HG03571 (cell line): Measurements from ENCODE around the gene CACTIN.

Experiments
- ATAC-seq: cut with Tn5 transposase; IDR thresholded peaks from one replicate; pipeline ENCODE4 v1.9.1; 2021; ENCODE audit not compliant: unreplicated experiment

CACTIN gene

DNA sequence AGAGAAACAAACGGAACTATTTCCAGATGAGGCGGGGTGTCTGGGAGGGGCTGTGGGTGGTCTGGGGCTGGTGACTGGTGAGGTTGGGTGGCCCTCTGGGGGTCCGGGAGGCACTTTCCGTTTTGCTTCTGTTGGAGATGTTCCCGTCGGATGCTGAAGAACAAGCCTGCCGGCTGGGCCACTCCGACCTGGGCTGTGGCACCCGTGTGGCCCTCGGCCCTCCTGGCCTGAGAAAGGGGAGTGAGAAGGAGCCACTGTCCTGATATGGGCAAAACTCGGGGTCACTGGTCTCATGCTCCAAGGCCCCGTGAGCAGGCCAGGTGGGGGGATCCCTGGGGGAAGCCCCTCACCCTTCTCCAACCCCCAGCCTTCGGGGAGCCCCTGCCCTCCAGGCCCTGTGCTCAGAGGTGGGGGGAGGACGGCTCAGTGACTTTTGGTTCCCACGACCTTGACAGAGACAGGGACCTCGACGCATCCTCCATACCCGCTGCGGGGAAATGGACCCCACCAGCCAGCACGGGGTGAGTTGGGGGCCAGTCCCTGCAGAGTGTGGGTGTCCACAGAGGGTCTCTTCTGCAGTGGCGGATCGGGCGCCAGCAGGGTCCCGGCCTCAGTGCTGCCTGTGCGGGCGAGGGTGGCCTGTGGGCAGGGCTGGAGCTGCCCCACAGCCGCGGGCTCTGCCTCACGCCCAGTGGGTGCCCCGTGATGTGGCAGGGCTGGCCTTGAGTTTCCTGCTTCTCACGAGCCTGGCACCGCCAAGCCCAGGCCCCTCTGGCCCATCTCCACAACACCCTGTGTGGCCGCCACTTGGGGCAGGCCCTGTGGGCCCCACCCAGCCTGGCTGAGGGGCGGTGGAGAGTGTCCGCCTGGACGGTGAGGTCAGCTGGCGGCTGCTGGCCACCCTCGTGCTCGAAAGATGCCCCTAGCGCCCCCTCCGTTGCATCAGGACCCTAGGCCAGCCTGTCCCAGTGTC is 15.6 kb downstream of the CACTIN start:
- no peak for ATAC-seq

DNA sequence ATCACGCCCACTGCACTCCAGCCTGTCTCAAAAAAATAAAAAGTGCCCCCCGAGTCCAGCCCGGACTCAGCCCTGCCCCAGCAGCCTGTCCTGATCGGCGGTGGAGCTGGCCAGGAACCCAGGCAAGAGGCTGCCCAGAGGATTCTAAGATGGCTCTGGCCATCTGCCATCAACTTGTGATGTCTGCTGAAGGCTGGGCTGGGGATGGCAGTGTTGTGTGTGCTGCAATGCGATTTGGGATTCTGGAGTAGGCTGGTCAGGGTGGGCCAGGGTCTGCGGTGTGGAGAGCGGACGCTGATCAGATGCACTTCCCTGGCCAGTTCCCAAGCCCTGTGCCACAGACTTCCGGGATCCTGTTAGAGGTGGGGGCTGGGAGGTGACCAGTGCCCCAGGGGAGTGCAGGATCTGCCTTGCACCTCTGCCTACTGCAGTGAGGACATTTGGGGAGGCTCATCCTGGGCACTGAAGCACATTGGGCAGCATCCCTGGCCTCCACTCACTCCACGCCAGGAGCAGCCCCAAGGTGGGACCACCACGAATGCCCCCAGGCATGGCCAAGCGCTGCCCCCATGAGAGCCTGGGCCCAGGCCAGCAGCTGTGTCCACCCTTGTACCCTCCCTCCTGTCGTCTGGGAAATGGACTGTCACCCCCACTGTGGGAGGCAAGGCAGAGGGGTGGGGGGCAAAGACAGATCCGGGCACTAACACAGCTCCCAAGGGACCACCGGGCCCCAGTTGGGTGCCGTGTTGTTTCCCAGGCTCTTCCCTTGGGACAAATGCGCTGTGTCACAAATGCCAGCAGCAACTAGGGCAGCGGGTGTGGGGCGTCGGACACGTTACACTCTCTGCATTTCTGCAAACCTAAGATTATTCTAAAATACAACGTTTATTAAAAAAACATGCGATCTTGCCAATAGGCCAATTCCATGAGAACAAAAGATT is 16.5 kb downstream of the CACTIN start:
- no peak for ATAC-seq

DNA sequence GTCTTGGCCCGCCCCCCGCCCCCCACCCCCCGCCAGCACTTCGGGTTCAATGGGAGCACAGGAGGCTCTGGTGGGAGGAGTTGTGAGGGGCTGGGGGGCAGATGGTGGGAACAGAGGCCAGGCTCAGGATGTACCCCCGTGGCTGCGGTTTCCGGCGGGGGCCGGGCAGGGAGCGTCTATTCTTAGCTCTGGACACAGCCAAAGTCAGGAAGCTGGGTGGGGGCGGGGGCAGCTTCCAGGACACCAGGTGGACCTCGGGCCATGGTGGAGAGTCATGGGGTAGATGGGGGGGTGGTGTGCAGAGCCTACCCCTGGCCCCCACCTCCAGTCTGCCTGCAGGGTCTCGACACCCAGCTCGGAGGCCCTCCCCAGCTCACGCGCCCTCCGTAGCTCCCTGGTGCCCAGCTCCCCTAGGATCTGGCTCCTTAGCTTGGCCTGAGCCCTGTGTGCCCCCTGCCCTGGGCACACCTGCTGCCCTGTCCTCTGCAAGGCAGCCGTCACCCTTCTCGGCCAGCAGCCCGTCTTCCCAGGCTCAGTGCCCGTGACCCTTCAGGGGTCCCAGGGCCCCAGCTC is 17.8 kb downstream of the CACTIN start:
- no peak for ATAC-seq

DNA sequence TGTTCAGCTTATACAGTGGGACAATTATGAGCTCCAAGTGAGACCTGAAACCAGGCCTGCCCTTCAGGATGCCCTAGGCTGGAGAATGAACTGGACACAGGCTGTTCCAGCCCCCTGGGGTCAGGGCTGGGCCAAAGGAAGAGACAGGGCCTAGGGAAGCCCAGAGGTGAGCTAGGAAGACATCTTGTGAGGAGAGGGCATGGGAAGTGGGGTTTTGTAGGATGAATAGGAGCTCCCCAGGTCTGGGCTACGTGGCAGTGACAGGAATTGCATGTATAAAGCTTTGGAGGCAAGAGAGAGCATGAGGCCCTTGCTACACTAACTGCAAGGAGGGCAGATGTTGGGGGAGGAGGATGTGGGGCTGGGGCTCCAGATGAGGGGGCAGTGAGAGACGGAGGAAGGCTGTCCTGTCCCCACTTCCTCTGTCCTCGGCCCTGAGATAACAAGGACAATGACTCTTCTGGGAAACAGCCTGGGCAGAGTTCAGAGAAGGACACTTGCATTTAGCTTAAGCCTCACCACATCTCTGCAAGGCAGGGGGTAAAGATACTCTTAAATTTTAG is 18.4 kb downstream of the CACTIN start:
- ATAC-seq, result no peak

DNA sequence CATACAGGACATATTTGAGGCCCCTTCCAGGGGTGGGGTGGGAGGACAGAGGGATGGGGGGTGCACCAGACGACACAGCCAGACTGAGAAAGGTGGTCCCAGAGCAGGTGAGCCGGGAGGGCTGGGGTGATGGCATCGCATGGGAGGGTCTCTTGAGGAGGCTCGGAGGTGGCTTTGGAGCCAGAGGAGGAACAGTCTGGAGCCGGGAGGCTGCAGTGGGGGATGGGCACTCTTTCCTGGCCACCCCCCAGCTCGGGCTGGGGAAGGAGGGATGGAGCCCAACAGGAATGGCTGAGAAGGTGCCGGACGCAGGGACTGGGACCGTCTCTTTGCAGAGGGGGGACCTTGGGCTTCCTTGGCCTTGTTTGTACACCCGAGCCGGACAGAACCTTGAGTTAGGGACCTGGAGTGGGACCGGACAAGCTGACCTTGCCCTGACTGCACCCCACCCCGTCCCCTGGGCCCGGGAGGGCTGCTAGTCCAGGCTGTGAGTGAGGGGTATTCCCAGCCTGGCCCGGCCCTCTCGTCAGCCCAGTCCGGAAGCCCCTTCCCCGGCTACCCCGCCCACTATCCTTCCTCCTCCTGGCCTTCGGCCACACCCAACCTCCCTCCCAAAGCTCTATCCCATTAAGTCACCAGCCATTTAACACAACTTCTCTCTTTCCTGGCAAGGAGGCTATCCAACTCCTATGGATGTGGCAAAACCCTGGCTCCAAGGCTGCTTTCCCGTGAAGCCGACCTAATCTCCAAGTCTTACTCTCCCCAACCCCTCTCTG is 19.1 kb downstream of the CACTIN start:
- no peak for ATAC-seq

DNA sequence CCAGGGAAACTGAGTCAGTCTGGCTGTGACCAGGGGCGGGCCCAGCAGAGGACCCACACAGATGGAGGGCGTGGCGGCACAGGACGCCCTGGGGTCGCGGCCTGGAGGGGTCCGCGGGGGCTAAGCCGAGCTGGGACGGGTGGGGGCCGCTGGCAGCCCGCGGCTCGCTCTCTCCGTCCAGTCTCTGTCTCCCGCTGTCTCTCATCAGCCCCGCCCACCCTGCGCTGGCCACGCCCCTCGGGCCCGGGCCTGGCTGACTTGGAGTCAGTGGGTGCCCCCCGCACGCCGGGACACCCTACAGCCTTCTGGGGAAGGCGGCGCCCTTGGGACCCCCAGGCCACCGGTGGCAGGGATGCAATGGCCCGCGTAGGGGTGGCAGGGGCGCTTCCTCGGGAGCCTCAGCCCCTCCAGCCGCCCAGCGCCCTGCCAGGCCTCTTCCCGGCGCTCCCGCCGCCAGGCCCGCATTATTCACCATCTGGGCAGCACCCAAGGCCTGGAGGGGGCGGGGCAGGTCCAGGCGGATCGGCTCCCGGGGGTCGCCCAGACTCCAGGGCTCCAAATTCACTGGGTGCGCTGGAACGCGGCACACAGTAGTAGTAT is 19.8 kb downstream of the CACTIN start, which contains the start of gene TBXA2R:
TBXA2R (minus strand) TSS at position 186 of the 600 bp plus-strand sequence. CDS start 6,241 bp downstream, outside the sequence.
- ATAC-seq, result no peak

DNA sequence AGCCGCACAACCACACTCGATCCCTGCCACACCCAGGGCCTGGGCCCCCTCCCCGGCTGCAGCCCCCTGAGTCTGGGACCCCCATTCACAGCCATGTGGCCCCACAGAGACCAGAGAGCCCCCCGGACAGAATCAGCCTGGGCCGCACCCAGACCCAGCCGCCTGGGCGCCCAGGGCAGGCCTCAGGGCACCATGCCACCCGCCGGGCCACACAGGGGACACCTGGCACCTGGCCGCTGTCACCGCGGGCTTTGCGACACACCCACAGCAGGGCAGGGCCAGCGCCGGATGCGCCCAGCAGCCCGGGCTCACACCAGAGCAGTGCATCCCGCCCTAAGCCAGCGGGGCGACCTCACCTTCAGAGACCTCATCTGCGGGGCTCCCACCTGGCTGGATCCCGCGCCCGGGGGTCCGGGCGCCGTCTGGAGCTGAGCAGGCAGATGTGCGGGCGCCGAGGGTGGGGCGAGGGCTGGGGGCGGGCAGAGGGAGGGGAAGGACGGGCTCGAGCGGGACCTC is 20.4 kb downstream of the CACTIN start:
- ATAC-seq, result no peak

DNA sequence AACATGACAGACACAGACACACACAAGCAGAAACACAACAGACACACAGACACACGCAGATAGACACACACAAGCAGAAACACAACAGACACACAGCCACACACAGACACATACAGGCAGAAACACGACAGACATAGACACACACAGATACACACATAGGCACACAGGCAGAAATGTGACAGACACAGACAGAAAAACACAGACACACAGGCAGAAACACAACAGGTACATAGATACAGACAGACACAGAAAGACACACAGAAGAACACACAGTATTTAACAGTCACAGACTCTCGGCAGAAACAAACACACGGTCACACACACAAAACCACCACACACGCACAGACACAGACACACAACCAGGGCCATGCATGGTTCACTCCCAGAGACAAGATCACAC is 20.8 kb downstream of the CACTIN start:
- ATAC-seq, result no peak

DNA sequence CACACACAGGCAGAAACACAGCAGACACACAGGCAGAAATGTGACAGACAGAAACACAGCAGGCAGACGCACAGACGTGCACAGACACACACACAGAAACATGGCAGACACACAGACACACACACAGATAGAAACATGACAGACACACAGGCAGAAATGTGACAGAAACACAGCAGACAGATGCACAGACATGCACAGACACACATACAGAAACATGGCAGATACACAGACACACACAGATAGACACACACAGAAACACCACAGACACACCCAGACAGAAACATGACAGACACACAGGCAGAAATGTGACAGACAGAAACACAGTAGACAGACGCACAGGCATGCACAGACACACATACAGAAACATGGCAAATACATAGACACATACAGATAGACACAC is 21.2 kb downstream of the CACTIN start:
- no peak for ATAC-seq

DNA sequence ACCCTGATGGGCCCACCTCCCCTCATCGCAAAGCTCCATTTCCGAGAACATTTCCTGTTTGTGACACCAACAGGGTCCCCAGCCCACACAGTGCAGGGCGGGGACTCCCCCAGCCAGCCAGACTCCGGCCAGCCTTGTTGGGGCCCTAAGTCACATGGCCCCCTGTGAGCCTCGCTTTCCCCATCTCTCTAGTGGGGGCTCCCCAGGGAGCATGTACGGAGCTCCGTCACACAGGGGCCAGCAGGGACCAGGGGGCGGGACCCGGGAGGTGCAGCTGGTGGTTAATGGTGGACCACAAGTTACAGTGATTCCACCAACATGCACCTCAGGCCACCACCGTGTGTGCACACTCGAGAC is 21.6 kb downstream of the CACTIN start:
- ATAC-seq, result no peak

DNA sequence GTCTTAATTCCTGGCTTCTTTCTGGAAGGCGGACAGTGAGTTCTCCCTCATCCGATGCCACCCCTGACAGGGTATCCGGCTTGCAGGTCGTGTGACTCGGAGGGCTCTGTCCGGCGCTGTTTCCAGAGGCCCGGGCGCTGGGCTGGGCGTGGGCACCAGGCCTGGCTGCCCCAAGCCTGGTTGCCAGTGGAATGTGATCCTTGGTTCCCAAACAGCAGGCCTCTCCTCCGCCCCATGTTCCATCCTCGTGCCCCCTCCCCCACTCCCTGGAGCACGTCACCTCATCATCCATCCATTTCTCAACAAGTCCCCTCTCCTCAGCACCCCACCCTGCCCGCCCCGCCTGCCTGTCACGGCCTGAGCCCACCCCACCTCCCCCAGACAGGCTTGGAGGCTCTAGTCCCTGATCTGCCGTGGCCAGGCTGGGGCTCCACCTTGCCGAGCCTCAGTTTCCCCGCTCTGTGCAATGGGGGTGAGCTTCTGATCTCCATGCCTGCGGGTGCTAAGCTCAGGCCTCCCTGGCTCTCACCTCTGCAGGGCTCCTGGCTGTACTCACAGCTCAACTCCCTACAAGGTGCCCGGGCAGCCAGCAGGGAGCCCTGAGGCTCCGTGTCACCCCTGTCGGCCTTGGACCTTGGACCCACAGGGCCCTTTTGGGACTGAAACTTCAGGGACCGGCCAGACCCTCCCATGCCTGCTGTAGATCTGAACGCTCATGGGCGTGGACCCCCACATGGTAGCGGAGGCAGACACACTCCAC is 22.2 kb downstream of the CACTIN start:
- no peak for ATAC-seq

DNA sequence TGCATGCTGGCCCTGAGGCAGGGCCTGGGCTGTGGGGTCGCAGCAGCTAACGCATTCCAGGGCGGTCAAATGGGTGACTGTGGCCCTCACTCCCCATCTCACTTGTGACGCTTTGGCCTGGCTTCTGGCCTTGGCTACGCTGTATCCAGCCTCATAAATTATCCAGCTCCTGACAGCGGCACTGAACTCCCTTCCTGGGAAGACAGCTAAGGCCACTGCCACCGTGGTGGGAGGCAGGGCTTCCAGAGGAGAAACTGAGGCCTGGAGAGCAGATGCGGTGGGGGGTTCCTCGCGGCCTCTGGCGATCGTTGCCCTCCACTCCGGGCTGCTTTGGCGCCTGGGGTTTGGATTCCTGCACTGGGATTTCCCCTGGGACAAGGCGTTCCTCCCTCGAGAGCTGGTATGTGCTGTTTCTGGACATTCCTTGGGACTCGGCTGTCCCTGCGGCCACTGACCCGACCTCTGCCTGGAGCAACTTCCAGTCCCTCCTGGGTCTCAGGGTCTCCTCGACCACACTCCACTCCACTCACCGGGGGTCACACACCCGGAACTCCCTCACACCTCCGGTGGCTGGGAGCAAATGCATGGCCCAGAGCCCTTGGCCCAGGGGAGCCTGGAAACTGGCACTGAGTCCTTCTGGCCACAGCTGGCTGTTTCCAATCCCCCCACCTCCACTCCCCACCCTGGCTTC is 23.3 kb downstream of the CACTIN start:
- ATAC-seq, result no peak

DNA sequence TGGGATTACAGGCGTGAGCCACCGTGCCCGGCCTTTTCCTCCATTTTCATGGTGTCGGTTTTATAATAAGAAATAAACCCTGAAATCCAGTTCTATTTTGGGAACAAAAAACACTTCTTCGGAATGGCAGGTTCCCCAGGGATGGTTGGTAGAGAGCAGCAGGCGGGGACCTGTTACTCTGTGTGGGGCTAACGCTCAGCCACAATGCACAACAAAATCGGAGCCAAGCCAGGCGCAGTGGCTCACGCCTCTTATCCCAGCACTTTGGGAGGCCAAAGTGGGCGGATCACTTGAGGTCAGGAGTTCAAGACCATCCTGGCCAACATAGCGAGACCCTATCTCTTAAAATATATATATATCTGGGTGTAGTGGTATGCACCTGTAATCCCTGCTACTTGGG is 25.6 kb downstream of the CACTIN start:
- ATAC-seq, result no peak

DNA sequence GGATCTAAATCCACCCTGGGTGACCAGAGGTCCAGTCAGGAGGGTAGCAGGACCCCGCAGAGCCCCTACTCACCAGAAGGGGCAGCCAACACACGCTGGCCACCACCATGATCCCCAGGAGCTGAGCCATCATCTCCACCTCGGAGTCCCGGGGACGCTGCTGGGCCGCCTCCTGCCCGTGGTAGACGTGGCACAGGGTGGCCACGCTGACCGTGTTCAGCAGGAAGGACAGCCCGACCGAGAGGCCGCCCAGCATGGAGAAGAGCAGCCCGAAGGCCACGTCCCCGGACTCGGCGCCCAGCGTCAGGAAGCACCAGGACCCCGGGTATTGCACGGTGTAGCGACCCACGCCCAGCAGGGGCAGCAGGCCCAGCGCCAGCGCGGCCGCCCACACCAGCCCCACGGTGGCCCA is 26.8 kb downstream of the CACTIN start:
- no peak for ATAC-seq

DNA sequence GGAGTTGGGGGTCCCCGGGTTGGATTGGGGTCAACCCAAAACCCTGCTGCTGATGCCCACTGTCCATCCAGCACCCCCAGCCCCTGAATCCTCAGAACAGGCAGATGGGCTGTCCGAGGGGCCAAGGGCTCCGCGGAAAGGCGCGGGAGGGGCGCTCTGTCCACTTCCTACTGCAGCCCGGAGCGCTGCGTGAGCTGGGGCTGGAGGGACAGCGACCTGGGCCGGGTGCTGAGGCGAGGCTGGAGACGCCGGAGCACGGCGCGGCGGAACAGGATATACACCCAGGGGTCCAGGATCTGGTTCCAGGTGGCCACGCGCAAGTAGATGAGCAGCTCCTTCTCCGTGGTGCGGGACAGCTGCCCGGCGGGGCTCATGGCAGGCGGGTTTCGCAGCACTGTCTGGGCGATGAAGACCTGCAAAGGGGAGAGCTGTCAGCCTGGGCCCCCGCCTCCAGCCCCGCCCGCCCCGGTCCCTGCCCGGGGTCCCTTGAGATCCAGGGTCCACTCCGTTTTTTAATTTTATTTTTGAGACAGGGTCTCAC is 31.0 kb downstream of the CACTIN start:
- no peak for ATAC-seq

DNA sequence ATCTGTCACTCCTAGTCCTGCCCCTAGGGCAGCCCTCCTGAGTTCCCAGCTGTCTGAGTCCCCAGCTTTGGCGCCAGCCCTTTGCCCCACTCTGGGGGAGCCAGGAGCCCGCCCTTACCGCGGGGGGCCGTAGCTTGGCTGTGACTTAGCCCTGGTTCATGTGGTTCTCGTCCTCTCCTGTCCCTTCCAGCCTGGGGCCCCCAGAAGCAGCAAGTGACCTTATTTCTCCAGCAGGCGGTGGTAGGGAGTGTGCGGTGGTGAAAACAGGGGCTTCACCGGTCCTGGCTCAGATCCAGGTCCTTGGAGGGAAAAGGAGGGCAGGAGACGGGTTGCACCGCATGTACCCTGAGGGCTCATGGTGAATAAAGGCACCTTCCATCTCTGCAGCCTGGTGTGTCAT is 33.4 kb downstream of the CACTIN start:
- ATAC-seq, result no peak

DNA sequence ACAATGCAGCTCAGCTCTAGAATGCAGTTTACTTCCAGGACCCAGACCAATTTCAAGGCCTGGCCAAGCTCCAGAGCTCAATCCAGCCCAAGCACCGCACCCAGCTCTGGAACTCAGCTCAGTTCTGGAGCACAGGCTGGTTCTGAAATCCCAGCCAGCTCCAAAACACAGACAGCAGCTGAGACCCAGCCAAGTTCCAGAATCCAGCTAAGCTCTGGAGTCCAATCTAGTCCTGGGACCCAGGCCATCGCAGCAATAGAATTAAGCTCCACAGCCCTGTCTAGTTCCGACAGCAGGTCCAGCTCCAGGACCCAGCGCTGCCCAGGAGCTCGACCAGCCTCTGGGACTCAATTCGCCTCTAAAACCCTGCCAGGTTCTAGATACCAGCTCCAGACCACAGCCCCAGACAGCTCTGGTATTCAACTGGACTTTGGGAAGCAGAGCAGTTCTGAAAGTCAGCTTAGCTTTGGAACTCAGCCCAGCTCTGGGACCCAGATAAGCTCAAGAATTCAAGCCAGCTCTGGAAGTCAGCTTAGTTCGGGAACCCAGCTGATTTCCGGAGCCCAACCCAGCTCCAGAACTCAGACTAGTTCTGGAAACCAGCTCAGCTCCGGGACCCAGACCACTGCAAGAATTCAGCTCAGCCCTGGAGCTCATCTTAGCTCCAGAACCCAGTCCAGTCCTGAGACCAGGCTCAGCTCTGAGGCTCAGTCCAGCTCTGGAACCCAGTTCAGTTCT is 34.5 kb downstream of the CACTIN start:
- ATAC-seq, result no peak
